ENCODE measurements around the gene IFT27. TPM values are rescaled to one million over a fixed set of nuclear protein-coding genes. Genes with fewer than 3 reads are reported as not detected.

The IFT27 gene
- polyA plus RNA-seq, 1 donor from 2014 or later = 111 TPM

GRCh38 chr22:36787204-36787988 lies 11.5 kb upstream of the IFT27 start:
- no peak overlapping the region for H3K27ac ChIP-seq (ENCODE audit: low read length)
- H3K9me3 ChIP-seq (ENCODE audit: low read length) = no peaks in the 10 kb centered on the region
- no peaks in the 10 kb centered on the region for H3F3A ChIP-seq (ENCODE audit: insufficient read depth, low read length, poor library complexity, severe bottlenecking)
- H4K20me1 ChIP-seq (ENCODE audit: insufficient read depth) = no peaks in the 10 kb centered on the region
- no peaks in the 10 kb centered on the region for H3K79me2 ChIP-seq (replicated peaks; ENCODE audit: insufficient read depth, low read length)
- no peak overlapping the region for H3K9ac ChIP-seq (ENCODE audit: low read length)
- no peak overlapping the region for H3K4me3 ChIP-seq (ENCODE audit: low read length)
- H3K36me3 ChIP-seq (ENCODE audit: insufficient read depth, low read length) = no peaks in the 10 kb centered on the region
- H3K4me2 ChIP-seq (ENCODE audit: low read length) = no peak overlapping the region
- TF ChIP-seq SMC3 (conservative IDR thresholded peaks at IDR 0.05; ENCODE audit: poor library complexity) = no peak
- no peak for TF ChIP-seq CTCF (IDR thresholded peaks at IDR 0.05; ENCODE audit: poor library complexity, severe bottlenecking)
- TF ChIP-seq TAF1 (IDR thresholded peaks at IDR 0.05; ENCODE audit: low read depth) = no peak
- no peak for TF ChIP-seq REST (IDR thresholded peaks at IDR 0.05; ENCODE audit: borderline replicate concordance)
- no peak for TF ChIP-seq EP300 (conservative IDR thresholded peaks at IDR 0.05; ENCODE audit: poor library complexity, severe bottlenecking)
- no peak for TF ChIP-seq RAD21 (conservative IDR thresholded peaks at IDR 0.05)
- TF ChIP-seq POLR2AphosphoS5 (IDR thresholded peaks at IDR 0.05) = no peak
- TF ChIP-seq EZH2 (IDR thresholded peaks at IDR 0.05; ENCODE audit: borderline replicate concordance, insufficient read depth, low read length, poor library complexity, severe bottlenecking) = no peak
- no peak for TF ChIP-seq MXI1 (conservative IDR thresholded peaks at IDR 0.05; ENCODE audit: poor library complexity, severe bottlenecking)
- no peaks in the 10 kb centered on the region for H3K27me3 ChIP-seq (ENCODE audit: insufficient read depth, low read depth, low read length)
- H2AFZ ChIP-seq (ENCODE audit: low read depth, low read length) = no peak overlapping the region
- H3K9me2 ChIP-seq (ENCODE audit: insufficient read depth, low read length) = no peaks in the 10 kb centered on the region

- no peaks in the 10 kb centered on the region for H3K9me3 ChIP-seq (ENCODE audit: low read length)
- H3K79me2 ChIP-seq (replicated peaks; ENCODE audit: insufficient read depth, low read length) = no peaks in the 10 kb centered on the region
- TF ChIP-seq EZH2 (IDR thresholded peaks at IDR 0.05; ENCODE audit: borderline replicate concordance, insufficient read depth, low read length, poor library complexity, severe bottlenecking) (no peak), TAF1 (IDR thresholded peaks at IDR 0.05; ENCODE audit: low read depth) (no peak), REST (IDR thresholded peaks at IDR 0.05; ENCODE audit: borderline replicate concordance) (no peak), CTCF (IDR thresholded peaks at IDR 0.05; ENCODE audit: poor library complexity, severe bottlenecking) (no peak), POLR2AphosphoS5 (IDR thresholded peaks at IDR 0.05) (no peak), SMC3 (conservative IDR thresholded peaks at IDR 0.05; ENCODE audit: poor library complexity) (no peak), MXI1 (conservative IDR thresholded peaks at IDR 0.05; ENCODE audit: poor library complexity, severe bottlenecking) (no peak), EP300 (conservative IDR thresholded peaks at IDR 0.05; ENCODE audit: poor library complexity, severe bottlenecking) (no peak), RAD21 (conservative IDR thresholded peaks at IDR 0.05) (no peak)
- H3K4me2 ChIP-seq (ENCODE audit: low read length) = no peak overlapping the region
- no peaks in the 10 kb centered on the region for H3K36me3 ChIP-seq (ENCODE audit: insufficient read depth, low read length)
- H3K9ac ChIP-seq (ENCODE audit: low read length) = no peak overlapping the region
- H3K9me2 ChIP-seq (ENCODE audit: insufficient read depth, low read length) = no peaks in the 10 kb centered on the region
- H3K27ac ChIP-seq (ENCODE audit: low read length) = no peak overlapping the region
- H4K20me1 ChIP-seq (ENCODE audit: insufficient read depth) = no peaks in the 10 kb centered on the region
- H2AFZ ChIP-seq (ENCODE audit: low read depth, low read length) = no peak overlapping the region
- no peaks in the 10 kb centered on the region for H3F3A ChIP-seq (ENCODE audit: insufficient read depth, low read length, poor library complexity, severe bottlenecking)
- no peaks in the 10 kb centered on the region for H3K27me3 ChIP-seq (ENCODE audit: insufficient read depth, low read depth, low read length)
- H3K4me3 ChIP-seq (ENCODE audit: low read length) = no peak overlapping the region
These were observed 7.8 kb upstream of the IFT27 start for GRCh38 chr22:36783743-36784142.
